ENCODE data around the gene IFT20. TPM values are rescaled to one million over a fixed set of nuclear protein-coding genes. Genes with fewer than 3 reads are reported as not detected.

Gene IFT20
- total RNA-seq, 4 donors from 2014 or later, result 7.2 to 46.0 (median 32.4) TPM

DNA sequence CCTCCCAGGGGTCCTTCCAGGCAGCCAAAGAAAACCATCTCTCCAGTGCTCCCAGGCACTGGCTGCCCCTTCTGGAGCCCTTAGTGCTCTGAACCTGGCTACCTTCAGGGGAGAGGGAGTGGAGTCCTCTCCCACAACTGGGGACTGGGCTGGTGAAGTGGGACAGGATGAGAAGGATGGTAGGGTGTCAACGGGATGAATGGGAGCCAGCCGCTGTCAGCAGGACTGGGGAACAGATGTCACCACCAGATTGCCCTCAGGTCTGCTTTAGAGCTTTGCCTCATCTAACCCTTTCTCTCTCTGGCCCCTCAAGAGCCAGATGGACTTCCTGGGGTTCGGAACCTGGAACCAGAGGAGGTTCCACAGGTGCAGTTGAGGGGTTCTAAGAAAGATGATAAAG is 30.2 kb upstream of the IFT20 start:
- Histone ChIP-seq H3K27ac (no peak overlapping the region), H3K36me3 (peaks cover 0 to 34% (median 8%) of the 10 kb centered on the region in 4 donors), H3K27me3 (no peaks in the 10 kb centered on the region), H3K4me3 (no peak overlapping the region), H3K9me3 (no peaks in the 10 kb centered on the region), H3K4me1 (no peaks in the 10 kb centered on the region)
- in situ Hi-C loops (cut with MboI; ENCODE audit: low pct_ligation_motif_present in 1 of 4, low pct_unique_long_range_greater_than_20kb in 1 of 4, low sequenced_read_pairs in 3 of 4) (no loop called here), intact Hi-C loops (cut with DNase I; ENCODE audit: low total_unique reads) (no loop called here)
- DNase-seq, result no peak
- 96 to 100% methylated on average over 1 to 3 of the region's 3 CpGs for WGBS, 2 donors (ENCODE audit: low coverage in 1 of 2)
- TF ChIP-seq POLR2AphosphoS5 (IDR thresholded peaks at IDR 0.05), result no peak
- no peak for TF ChIP-seq POLR2A (IDR thresholded peaks at IDR 0.05)
- no peak for TF ChIP-seq CTCF (IDR thresholded peaks at IDR 0.05)

DNA sequence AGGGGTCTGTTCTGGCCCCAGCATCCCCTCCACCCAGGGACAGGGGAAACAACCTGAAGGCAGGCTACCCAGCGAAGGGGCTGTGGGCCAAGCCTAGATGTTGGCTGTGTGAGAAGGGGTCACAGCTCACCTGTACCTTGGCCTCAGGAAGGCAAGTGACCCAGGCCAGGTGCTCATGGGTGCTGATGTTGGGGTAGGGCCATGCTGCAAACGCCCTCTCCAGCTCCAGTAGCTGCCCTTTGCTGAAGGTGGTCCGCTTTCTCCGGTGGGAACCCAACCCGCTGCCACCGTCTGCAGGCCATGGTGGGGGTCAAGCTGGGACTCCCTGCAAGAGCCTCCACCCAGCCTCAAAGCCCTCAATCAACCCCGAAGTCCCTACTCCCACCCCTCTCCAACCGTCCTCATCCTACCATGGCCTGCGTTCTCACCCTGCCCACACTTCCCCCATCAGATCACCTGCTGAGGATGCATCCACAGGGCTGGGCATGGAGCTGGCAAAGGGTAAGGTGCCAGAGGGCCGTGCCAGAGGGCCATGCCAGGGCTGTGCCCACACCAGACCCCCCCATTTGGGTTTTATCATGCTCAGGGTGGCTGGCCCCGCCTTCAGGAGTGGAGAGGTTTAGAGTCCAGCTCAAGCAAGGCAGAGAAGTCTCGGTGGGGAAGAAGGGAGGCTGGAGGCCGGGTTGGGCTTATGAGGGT is 29.5 kb upstream of the IFT20 start, which contains the start of gene SEBOX:
Gene SEBOX, minus strand, starts transcription at position 535 of the 699 bp plus-strand sequence. Its CDS starts 48 bp downstream, at position 487.
- no peak within 1 kb of the TSS for H3K27ac ChIP-seq
- no peak for DNase-seq
- in situ Hi-C loops (cut with MboI; ENCODE audit: low pct_ligation_motif_present in 1 of 4, low pct_unique_long_range_greater_than_20kb in 1 of 4, low sequenced_read_pairs in 3 of 4), result no loop called here
- H3K4me3 ChIP-seq, result no peak within 1 kb of the TSS
- no peaks in the 10 kb centered on the region for H3K27me3 ChIP-seq
- 92% methylated on average over 13 of the region's 13 CpGs; no CpG with 5 or more reads in 1 of the 2 donors for WGBS, 2 donors (ENCODE audit: low coverage in 1 of 2)
- TF ChIP-seq EP300 (IDR thresholded peaks at IDR 0.05; ENCODE audit: low read depth) (no peak), POLR2AphosphoS5 (IDR thresholded peaks at IDR 0.05) (no peak), CTCF (IDR thresholded peaks at IDR 0.05) (no peak), POLR2A (IDR thresholded peaks at IDR 0.05) (no peak)
- H3K36me3 ChIP-seq, result peaks cover 0 to 40% (median 12%) of the 10 kb centered on the region in 4 donors
- H3K9me3 ChIP-seq, result no peaks in the 10 kb centered on the region
- no peaks in the 10 kb centered on the region for H3K4me1 ChIP-seq
- intact Hi-C loops (cut with DNase I; ENCODE audit: low total_unique reads), result no loop called here

GRCh38 chr17:28363776-28364650 is 28.7 kb upstream of the IFT20 start:
- TF ChIP-seq POLR2A (IDR thresholded peaks at IDR 0.05) (no peak), EP300 (IDR thresholded peaks at IDR 0.05; ENCODE audit: low read depth) (no peak), POLR2AphosphoS5 (IDR thresholded peaks at IDR 0.05) (no peak), CTCF (IDR thresholded peaks at IDR 0.05) (no peak)
- 90% methylated on average over 8 of the region's 8 CpGs; no CpG with 5 or more reads in 1 of the 2 donors for WGBS, 2 donors (ENCODE audit: low coverage in 1 of 2)
- no peak for DNase-seq
- Histone ChIP-seq H3K36me3 (peaks cover 0 to 45% (median 15%) of the 10 kb centered on the region in 4 donors), H3K4me1 (no peaks in the 10 kb centered on the region), H3K4me3 (no peak overlapping the region), H3K9me3 (no peaks in the 10 kb centered on the region), H3K27me3 (no peaks in the 10 kb centered on the region), H3K27ac (no peak overlapping the region)
- intact Hi-C loops (cut with DNase I; ENCODE audit: low total_unique reads) (no loop called here), in situ Hi-C loops (cut with MboI; ENCODE audit: low pct_ligation_motif_present in 1 of 4, low pct_unique_long_range_greater_than_20kb in 1 of 4, low sequenced_read_pairs in 3 of 4) (no loop called here)

DNA sequence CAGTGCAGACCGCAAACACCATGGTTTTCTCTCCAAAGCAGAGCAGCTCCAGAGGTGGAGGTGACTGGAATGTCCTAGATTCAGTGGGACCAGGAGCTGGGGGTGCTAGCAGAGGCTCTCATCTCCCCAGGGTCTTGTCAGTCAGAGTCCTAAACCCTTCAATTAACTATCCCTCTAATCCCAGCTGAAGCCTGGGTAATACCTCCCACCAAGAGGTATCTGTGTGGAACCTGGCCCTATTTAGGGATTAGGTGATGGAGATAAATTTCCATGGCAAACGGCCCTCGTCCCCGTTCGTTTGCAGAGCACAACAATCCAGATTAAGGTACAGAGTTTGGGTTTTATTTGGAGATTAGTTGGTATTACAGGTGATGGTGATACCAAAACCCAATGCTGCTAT is 27.9 kb upstream of the IFT20 start:
- in situ Hi-C loops (cut with MboI; ENCODE audit: low pct_ligation_motif_present in 1 of 4, low pct_unique_long_range_greater_than_20kb in 1 of 4, low sequenced_read_pairs in 3 of 4) (no loop called here), intact Hi-C loops (cut with DNase I; ENCODE audit: low total_unique reads) (no loop called here)
- 88% methylated on average over 5 of the region's 5 CpGs; no CpG with 5 or more reads in 1 of the 2 donors for whole genome bisulfite sequencing, 2 donors (ENCODE audit: low coverage in 1 of 2)
- no peak for TF ChIP-seq POLR2A (IDR thresholded peaks at IDR 0.05)
- no peak for TF ChIP-seq EP300 (IDR thresholded peaks at IDR 0.05; ENCODE audit: low read depth)
- TF ChIP-seq POLR2AphosphoS5 (IDR thresholded peaks at IDR 0.05), result no peak
- TF ChIP-seq CTCF (IDR thresholded peaks at IDR 0.05), result no peak
- H3K9me3 ChIP-seq, result no peaks in the 10 kb centered on the region
- no peak overlapping the region for H3K4me3 ChIP-seq
- no peak for DNase-seq
- H3K27ac ChIP-seq, result no peak overlapping the region
- peaks cover 3 to 6% (median 5%) of the 10 kb centered on the region in 4 donors for H3K4me1 ChIP-seq
- peaks cover 0 to 45% (median 15%) of the 10 kb centered on the region in 4 donors for H3K36me3 ChIP-seq
- H3K27me3 ChIP-seq, result no peaks in the 10 kb centered on the region
